GM12892 (cell line): ENCODE measurements around the gene PTF1A.

ENCODE experiments used
- DNase-seq: peaks from one replicate; pipeline ENCODE4 v3.0.0; 2011; ENCODE audit not compliant: insufficient read length
- FAIRE-seq: peaks from 2 replicates; lab custom pipeline; 2011; peaks lifted over from hg19 to GRCh38; lab: Jason Lieb, UNC
- POLR2A ChIP-seq: IDR thresholded peaks from 2 replicates; pipeline ENCODE4 v1.6.1; 2011; ENCODE audit warnings: low read depth, low read length, control low read depth
- POLR2AphosphoS5 ChIP-seq: IDR thresholded peaks from 2 replicates; pipeline ENCODE4 v1.6.1; 2011; ENCODE audit warnings: low read depth, low read length, control low read depth
- TAF1 ChIP-seq: IDR thresholded peaks from 2 replicates; pipeline ENCODE4 v1.6.1; 2011; ENCODE audit warnings: low read depth, mild to moderate bottlenecking, control low read depth, low read length, borderline replicate concordance

PTF1A gene

DNA sequence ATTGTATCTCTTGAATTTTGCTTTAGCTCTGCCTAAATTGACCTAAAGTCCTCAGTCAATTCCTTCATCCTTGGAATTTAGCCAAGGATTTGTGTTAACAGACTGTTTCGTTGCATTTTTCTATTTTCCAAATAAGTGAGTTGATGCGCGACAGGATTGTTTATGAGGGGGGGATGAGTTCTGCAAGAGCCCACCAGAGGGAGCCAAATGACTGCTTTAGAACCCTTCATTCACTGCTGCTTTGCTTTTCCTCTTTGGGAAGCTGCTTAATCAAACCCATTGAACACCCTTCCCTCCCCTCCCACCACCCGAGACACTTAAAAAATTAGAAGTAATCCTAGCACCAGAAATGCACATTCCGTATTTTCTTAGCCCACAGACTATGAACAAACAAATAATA, 33.7 kb upstream of the PTF1A start:
- no peak for DNase-seq
- FAIRE-seq, result peak; percentile 87
- TF ChIP-seq POLR2AphosphoS5 (no peak), TAF1 (no peak), POLR2A (no peak)

DNA sequence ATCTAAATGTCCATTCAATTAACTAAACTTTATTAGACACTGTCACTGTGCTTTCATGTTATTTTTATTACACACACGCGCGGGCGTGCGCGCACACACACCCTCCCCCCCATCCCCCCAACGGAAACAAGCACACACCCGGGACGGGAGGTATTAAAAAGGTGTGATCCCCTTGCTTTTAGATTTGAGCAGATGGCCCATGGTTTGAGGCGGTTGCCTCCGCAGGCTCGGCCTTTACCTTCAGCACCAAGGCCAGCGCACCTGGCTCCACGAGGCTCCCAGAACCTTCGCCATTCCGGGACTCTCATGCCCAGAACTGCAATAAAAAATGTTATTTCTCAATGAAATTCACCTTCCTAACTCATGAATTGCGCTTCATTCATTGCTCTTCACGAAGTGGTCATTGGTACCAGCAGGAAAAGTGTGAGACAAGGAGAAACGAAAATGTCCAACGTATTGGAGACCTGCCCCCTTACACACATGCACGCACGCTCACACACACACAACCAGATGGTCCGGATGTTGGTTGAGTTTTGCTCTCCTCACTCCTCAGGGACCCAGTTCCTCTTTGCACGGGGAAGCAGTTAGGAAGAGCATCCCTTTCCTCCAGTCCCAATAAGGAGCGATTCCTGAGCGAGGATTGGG, 20.8 kb upstream of the PTF1A start:
- no peak for FAIRE-seq
- no peak for TF ChIP-seq POLR2A
- no peak for TF ChIP-seq POLR2AphosphoS5
- no peak for TF ChIP-seq TAF1
- no peak for DNase-seq

DNA sequence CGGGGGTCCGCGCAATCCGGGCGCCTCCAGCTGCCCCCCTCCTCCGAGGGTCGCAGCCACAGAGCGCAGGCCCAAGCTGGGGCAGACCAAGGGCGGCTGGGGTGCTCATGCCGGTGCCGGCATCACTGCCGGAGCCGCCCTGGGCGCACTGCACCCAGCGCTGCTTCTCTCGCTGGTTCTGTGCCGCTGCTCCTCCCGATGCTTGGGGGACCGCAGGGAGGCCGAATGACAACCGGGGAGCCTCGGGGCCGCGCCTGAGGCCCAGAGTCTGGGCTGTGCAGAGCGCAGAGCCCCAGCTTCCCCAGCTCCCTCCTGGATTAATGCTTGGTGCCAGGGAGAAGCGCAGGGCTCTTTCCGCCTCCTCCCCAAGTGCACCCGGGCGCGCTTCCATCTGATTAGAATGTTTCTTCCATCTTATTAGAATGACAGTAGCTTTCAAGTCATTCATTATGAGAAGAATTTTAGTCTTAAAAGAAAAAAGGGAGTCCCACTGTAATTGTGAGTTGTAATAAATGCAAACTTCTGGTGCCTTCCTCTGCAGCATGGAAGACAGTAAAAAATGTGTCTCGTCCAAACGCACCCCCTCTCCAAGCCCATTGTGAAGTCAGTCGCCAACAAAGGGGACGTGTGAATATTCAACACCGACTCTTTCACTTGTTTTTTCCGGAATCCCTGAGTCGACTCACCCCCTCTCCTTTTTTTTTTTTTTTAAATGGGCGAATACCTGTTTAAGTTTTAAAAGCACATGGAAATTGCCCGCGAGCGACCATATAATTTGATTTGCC, 19.5 kb upstream of the PTF1A start:
- DNase-seq (no peak), FAIRE-seq (no peak)
- TF ChIP-seq POLR2A (no peak), TAF1 (no peak), POLR2AphosphoS5 (no peak)

DNA sequence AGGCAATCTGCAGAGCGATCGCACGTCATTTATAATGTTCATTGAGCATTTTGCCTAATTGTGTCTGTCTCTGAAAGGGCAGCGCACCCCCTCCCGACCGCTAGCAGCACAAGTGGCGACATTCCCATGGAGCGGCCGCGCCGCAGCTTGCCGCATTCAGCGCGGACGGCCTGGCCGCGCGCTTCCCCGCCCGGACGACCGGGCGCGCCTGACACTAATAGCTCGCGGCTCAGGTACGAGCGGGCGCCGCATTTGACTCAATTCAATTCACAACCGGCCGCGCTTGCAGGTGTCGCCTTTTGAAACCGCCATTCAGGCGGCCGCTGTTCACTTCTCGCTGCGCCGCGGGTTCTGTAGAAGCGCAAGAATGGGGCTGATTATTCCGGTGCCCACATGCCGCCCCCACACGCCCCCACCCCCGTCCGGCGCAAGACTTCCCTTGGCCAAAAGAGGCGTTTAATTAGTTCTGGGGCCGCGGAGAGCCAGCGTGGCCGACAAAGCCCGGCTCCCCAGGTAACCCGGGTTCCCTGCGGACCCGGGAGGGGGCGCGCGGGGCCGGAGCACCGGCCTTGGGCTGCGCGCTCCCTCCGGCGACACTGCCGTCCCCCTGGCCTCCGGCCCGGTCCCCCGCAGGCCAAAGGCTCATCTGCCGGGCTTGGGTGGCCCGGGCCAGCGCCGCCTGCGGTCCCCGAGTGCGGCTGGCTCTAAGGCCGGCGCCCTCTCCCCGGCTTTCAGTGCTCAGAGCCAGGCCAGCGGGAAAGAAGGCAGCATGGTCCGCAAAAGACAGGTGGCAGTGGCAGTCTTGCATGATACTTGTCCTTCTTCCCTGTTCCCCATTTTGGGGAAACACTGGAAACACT, 18.7 kb upstream of the PTF1A start:
- no peak for TF ChIP-seq POLR2A
- TF ChIP-seq POLR2AphosphoS5, result no peak
- no peak for DNase-seq
- FAIRE-seq, result no peak

DNA sequence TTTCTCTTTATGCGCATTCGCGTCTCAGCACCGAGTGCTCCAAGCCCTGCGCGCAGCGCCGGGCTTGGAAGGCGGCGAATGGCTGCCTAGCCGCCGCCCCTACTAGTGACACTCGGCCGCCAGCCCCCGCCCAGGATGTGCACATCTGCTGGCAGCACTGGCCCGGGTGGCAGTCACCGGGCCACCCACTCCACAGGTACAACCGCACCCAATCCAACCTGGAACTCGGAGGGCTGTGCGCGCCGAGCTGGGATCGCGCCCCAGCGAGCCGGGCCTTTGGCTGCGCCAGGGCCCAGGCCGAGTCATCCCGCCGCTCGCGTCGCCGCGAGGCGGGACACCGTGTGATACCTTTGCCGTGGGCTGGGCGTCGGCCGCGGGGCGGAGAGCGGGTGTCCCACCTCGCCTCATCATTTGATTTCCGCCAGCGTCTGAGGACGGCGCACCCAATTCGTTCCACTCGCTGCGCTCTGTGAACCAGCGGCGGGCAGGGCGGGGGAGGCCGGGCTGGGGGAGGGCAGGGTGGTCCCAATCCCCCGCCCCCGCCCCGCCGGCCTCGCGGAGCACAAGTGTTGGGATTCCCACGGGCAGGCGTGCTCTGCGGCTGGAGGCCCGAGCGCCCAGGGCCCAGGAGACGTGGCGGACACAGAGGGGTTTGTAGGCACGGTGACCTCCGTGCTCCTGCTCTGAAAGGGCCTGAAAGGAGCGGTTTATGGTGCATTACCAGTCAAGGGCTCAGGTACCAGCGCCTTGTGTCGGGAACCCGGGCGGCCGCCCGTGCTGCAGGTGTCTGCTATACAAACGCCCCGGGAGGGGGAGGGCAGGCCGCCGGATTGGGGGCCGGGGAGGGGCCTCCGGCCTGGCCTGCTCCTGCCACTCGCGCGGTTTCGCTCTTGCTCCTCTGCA, 17.8 kb upstream of the PTF1A start:
- DNase-seq (no peak), FAIRE-seq (no peak)
- TF ChIP-seq POLR2AphosphoS5 (no peak), POLR2A (no peak), TAF1 (no peak)

DNA sequence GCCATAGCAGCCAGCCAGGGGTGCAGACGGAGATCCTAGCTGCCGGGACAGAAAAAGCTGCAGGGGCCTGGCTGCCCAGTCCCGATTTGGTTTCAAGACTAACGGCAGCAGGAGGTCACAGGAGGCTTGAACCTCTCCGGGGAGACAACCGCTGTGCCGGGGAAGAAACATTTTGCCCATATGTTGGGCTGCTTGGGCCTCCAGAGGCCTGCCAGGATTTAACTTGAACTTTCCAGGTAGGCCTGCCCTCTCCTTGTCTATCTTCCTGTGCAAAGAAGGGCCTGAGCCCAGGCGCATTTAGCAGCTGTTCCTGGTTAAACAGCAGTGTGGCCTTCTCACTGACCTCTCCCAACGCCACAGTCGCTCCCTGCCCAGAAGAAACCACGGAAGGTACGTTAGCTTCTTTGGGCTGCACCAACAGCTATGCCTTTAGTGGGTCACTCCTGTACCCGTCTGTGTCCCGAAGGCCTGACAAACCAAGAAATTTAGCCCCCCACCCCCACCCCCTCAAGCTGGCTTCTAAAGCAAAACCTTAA, 17.1 kb upstream of the PTF1A start:
- DNase-seq, result no peak
- FAIRE-seq, result no peak

DNA sequence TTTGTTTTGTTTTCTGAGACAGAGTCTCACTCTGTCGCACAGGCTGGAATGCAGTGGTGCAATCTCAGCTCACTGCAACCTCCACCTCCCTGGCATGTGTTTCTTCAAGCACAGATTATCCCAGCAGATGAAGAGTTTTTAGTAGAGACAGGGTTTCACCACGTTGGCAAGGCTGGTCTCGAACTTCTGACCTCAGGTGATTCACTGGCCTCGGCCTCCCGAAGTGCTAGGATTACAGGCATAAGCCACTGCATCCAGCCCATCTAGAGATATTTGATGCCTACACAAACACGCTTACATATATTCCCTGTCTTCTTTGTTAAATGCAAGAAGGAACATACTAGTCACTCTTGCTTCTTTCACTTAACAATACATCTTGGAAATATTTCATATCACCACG, 5.9 kb upstream of the PTF1A start:
- DNase-seq, result no peak

More for the DNA sequence above, 17.1 kb upstream of the PTF1A start:
- TF ChIP-seq TAF1, result no peak
- TF ChIP-seq POLR2AphosphoS5, result no peak
- no peak for TF ChIP-seq POLR2A

DNA sequence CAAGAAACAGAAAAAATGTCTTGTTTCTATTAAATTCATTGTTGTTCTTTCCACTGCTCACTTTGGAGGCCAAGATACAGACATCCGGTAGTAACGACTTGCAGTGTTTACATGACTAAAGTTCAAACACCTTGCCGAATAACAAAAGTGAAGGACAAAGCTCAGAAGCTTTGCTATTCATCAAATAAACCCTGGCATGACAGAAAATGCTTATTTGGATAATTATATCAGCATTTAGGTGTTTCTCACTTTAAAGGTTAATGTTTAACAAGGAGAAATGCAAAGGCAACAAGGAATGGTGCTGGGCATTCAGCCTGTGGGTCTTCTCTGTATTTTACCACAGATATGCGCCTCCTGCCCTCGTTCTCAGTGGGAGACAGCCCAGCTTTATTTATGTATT, 5.4 kb upstream of the PTF1A start:
- no peak for DNase-seq
- TF ChIP-seq POLR2AphosphoS5 (no peak), TAF1 (no peak), POLR2A (no peak)

More for the DNA sequence above, 5.9 kb upstream of the PTF1A start:
- TF ChIP-seq POLR2AphosphoS5 (no peak), POLR2A (no peak), TAF1 (no peak)
- FAIRE-seq, result no peak

DNA sequence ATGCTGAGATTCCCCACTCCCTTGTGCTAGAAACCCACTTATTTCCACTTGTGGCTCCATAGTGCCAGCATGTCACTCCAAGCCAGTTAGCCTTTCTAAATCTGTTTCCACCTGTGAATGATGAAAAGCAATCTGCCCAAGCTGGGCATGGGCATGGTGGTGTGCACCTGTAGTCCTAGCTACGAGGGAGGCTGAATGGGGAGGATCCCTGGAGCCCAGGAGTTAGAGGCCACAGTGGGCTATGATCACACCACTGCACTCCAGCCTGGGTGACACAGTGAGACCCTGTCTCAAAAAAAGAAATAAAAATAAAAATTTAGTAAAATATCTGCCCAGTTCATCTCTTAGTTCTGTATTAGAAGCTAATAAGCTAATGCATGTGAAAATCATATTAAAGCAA, 5.0 kb upstream of the PTF1A start:
- DNase-seq, result no peak
- TF ChIP-seq TAF1 (no peak), POLR2AphosphoS5 (no peak), POLR2A (no peak)
- FAIRE-seq, result no peak

More for the DNA sequence above, 5.4 kb upstream of the PTF1A start:
- no peak for FAIRE-seq

DNA sequence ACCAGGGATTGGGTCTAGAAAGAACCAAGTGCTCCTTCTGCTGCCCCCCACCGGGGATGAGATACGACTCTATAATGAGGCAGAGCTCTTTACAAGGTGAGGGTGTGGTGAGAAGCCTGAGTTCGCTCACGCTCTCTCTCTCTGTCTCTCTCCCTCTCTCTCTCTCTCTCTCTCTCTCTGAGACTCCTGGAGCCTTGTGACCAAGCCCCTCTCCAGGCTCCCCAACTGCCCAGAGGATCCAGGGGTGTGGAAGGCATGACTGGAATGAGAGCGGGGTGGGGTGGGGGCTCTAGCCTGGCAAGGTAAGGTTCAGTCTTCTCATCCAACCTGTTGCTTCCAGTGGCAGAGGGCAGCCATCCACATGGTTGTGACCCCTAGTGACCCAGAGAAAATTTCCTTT, 3.1 kb upstream of the PTF1A start:
- no peak for FAIRE-seq
- TF ChIP-seq POLR2A (no peak), POLR2AphosphoS5 (no peak), TAF1 (no peak)

More for the DNA sequence above, 3.1 kb upstream of the PTF1A start:
- DNase-seq, result no peak
